ENCODE results near the gene ROM1.

ROM1 gene

DNA sequence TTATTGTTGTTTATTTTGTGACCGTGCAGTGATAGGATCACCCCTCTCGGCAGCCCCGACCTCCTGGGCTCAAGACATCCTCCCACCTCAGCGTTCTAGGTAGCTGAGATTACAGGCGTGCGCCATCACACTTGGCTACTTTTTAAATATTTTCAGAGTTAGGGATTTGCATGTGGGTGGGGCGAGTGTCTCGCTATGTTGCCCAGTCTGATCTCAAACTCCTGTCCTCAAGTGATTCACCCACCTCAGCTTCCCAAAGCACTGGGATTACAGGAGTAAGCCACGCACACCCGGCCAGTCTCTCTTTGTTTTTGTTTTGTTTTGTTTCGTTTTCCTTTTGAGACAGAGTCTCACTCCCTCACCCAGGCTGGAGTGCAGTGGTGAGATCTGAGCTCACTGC is 41.2 kb downstream of the ROM1 start:
- no peak overlapping the region for H3K4me3 ChIP-seq (ENCODE audit: low read depth, low read length)

DNA sequence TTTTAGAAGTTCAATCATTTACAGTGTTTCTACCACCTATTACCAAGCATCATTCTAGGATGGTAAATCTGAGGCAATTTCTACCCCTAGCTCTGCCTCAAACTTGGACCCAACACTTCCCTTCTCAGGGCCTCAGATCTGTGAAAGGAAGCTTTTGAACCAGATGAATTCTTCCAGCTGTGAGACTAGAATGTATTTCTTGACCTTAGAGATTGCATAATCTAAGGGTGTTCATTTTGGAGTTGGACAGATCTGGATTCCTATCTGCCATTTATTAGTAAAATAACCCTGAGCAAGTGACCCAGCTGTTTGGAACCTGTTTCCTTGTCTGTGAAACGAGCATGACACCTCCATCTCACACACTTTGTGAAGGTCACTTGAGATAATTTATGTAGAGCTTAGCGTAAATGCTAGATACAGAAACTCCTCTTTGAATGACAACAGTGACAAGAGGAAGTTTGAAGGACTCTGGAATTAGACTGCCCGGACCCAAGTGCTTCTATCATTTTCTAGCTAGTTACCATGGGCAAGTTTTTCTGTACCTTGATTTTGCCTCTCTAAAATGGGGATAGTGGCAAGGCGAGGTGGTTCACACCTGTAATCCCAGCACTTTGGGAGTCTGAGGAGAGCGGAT is 43.9 kb downstream of the ROM1 start:
- Histone ChIP-seq H3K4me1 (ENCODE audit: control insufficient read depth, insufficient read depth, low read length) (0 out of 2 replicates have a peak, but pooled peaks cover 4% of the 10 kb centered on the region), H3K4me3 (ENCODE audit: low read depth, low read length) (no peak overlapping the region), H3K27me3 (ENCODE audit: control insufficient read depth, insufficient read depth, low read length) (no peaks in the 10 kb centered on the region), H3K9ac (ENCODE audit: low read depth, low read length) (no peak overlapping the region), H3K9me3 (ENCODE audit: control insufficient read depth, insufficient read depth, low read length) (no peaks in the 10 kb centered on the region), H3K27ac (ENCODE audit: low read depth, low read length) (no peak overlapping the region), H3K36me3 (ENCODE audit: control insufficient read depth, insufficient read depth, low read length) (no peaks in the 10 kb centered on the region; the same call in none of the 2 replicates)

More for the DNA sequence above, 41.2 kb downstream of the ROM1 start:
- Histone ChIP-seq H3K9ac (ENCODE audit: low read depth, low read length) (no peak overlapping the region), H3K27ac (ENCODE audit: low read depth, low read length) (no peak overlapping the region), H3K27me3 (ENCODE audit: control insufficient read depth, insufficient read depth, low read length) (no peaks in the 10 kb centered on the region), H3K4me1 (ENCODE audit: control insufficient read depth, insufficient read depth, low read length) (0 out of 2 replicates have a peak, but pooled peaks cover 4% of the 10 kb centered on the region), H3K9me3 (ENCODE audit: control insufficient read depth, insufficient read depth, low read length) (no peaks in the 10 kb centered on the region), H3K36me3 (ENCODE audit: control insufficient read depth, insufficient read depth, low read length) (peaks cover 6% of the 10 kb centered on the region)

DNA sequence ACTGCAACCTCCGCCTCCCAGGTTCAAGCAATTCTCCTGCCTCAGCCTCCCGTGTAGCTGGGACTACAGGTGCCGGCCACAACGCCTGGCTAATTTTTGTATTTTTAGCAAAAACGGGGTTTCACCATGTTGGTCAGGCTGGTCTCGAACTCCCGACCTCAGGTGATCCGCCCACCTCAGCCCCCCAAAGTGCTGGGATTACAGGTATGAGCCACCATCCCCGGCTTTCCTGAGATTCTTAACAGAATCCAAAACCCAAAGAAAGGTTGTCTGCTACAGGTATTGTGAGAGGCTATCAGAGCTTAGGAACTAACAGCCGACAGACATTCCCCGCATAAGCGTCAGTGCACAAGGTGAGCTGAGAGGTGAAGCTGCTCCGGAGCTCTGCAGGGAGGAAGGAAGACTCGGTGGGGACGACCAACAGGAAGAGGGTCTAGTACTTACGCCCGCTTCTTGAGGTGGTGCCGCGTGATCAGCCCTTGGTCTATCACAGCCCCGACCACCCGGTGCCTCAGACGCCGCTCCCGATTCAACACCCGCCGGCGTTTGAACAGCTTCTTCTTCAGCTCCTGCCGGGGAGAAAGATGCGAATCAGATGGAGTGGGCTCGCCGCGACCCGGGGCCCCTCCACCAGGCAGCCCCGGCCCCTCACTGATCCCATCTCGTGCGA is 51.5 kb downstream of the ROM1 start:
- H3K9me3 ChIP-seq (ENCODE audit: control insufficient read depth, insufficient read depth, low read length), result no peaks in the 10 kb centered on the region

More for the DNA sequence above, 51.5 kb downstream of the ROM1 start:
- Histone ChIP-seq H3K27me3 (ENCODE audit: control insufficient read depth, insufficient read depth, low read length) (no peaks in the 10 kb centered on the region), H3K4me1 (ENCODE audit: control insufficient read depth, insufficient read depth, low read length) (peaks cover 12% of the 10 kb centered on the region; the same call in 1 of the 2 replicates), H3K4me3 (ENCODE audit: low read depth, low read length) (peak overlapping the region; percentile 73), H3K36me3 (ENCODE audit: control insufficient read depth, insufficient read depth, low read length) (peaks cover 30% of the 10 kb centered on the region), H3K9ac (ENCODE audit: low read depth, low read length) (peak overlapping the region; percentile 89), H3K27ac (ENCODE audit: low read depth, low read length) (peak overlapping the region; percentile 97)

All from HUES48 (cell line).